HG03095 (cell line): ENCODE data around the gene PTPRN2.

Source experiments
- ATAC-seq: cut with Tn5 transposase; IDR thresholded peaks from one replicate; pipeline ENCODE4 v1.9.1; 2021; ENCODE audit warnings: moderate library complexity; ENCODE audit not compliant: unreplicated experiment

Gene PTPRN2

GRCh38 chr7:157764193-157764592, 823.4 kb downstream of the PTPRN2 start:
- no peak for ATAC-seq

- no peak for ATAC-seq
Measured at GRCh38 chr7:157763279-157764000, 824.2 kb downstream of the PTPRN2 start.

GRCh38 chr7:157762824-157763223, 824.8 kb downstream of the PTPRN2 start:
- no peak for ATAC-seq

- no peak for ATAC-seq
Measured at GRCh38 chr7:157760004-157760730, 827.5 kb downstream of the PTPRN2 start.

- no peak for ATAC-seq
Measured at GRCh38 chr7:157759246-157759805, 828.3 kb downstream of the PTPRN2 start.

GRCh38 chr7:157758468-157759245, 829.0 kb downstream of the PTPRN2 start:
- ATAC-seq, result no peak

GRCh38 chr7:157757776-157758467, 829.7 kb downstream of the PTPRN2 start:
- ATAC-seq, result no peak

GRCh38 chr7:157757211-157757610, 830.4 kb downstream of the PTPRN2 start:
- ATAC-seq, result no peak

- no peak for ATAC-seq
Measured at GRCh38 chr7:157755741-157756140, 831.9 kb downstream of the PTPRN2 start.

- ATAC-seq, result no peak
Measured at GRCh38 chr7:157754416-157754790, 833.2 kb downstream of the PTPRN2 start.

GRCh38 chr7:157753713-157754415, 833.8 kb downstream of the PTPRN2 start:
- no peak for ATAC-seq

- ATAC-seq, result no peak
Measured at GRCh38 chr7:157752832-157753291, 834.8 kb downstream of the PTPRN2 start.

GRCh38 chr7:157751951-157752673, 835.5 kb downstream of the PTPRN2 start:
- no peak for ATAC-seq

- no peak for ATAC-seq
Measured at GRCh38 chr7:157751406-157751805, 836.2 kb downstream of the PTPRN2 start.

- no peak for ATAC-seq
Measured at GRCh38 chr7:157750291-157750690, 837.3 kb downstream of the PTPRN2 start.

GRCh38 chr7:157745721-157746709, 841.6 kb downstream of the PTPRN2 start:
- ATAC-seq, result no peak

GRCh38 chr7:157744786-157745601, 842.6 kb downstream of the PTPRN2 start:
- no peak for ATAC-seq
